A673 (cell line): Measurements from ENCODE around the gene RCVRN. TPM values are rescaled to one million over a fixed set of nuclear protein-coding genes. Genes with fewer than 3 reads are reported as not detected.
"Not testable (repeated sequence)": the region's sequence is repeated elsewhere in the genome, so short reads cannot be mapped to it uniquely, and the experiment has no call there.

ENCODE experiments used
- BruUV-seq: library from RNA; stranded (reverse); fragments of 400-500 nt; replicated peaks from 2 replicates; lab custom pipeline; 2021; lab: Mats Ljungman, UMichigan
- CTCF ChIA-PET: fragments of 300-600 bp; sonication (Branson Sonifier 250); formaldehyde crosslinking; loops from one replicate; lab custom pipeline; 2022; ENCODE audit warnings: antibody characterized with exemption; lab: Charles Lee
- POLR2A ChIA-PET: fragments of 300-600 bp; sonication (Branson Sonifier 250); formaldehyde crosslinking; loops from one replicate; lab custom pipeline; 2022; ENCODE audit warnings: antibody characterized with exemption; ENCODE audit not compliant: low non-redundant PET; lab: Charles Lee
- DNase-seq: peaks from one replicate; pipeline ENCODE4 v3.0.0-alpha.2; 2015; ENCODE audit warnings: low spot score
- H3K27ac ChIP-seq: fragments of 200-600 bp; sonication (generic); 2 replicates; pipeline ENCODE4 v1.5.1; 2016; ENCODE audit warnings: mixed run types, low read depth, mild to moderate bottlenecking, mixed read lengths, antibody characterized with exemption, low read length; ENCODE audit not compliant: poor library complexity, severe bottlenecking
- H3K27me3 ChIP-seq: fragments of 200-600 bp; sonication (generic); replicated peaks from 2 replicates; pipeline ENCODE4 v1.6.1; 2017; ENCODE audit warnings: mixed run types, low read depth, mild to moderate bottlenecking, mixed read lengths, antibody characterized with exemption, low read length; ENCODE audit not compliant: insufficient read depth, poor library complexity
- H3K36me3 ChIP-seq: fragments of 200-600 bp; sonication (generic); 2 replicates; pipeline ENCODE4 v1.6.1; 2016; ENCODE audit warnings: mixed run types, mild to moderate bottlenecking, mixed read lengths, antibody characterized with exemption, low read length; ENCODE audit not compliant: insufficient read depth, poor library complexity, severe bottlenecking
- H3K4me1 ChIP-seq: fragments of 200-600 bp; sonication (generic); 2 replicates; pipeline ENCODE4 v1.6.1; 2017; ENCODE audit warnings: mixed run types, mild to moderate bottlenecking, mixed read lengths, antibody characterized with exemption, low read length; ENCODE audit not compliant: insufficient read depth, poor library complexity, severe bottlenecking
- H3K4me3 ChIP-seq: fragments of 200-600 bp; sonication (generic); 2 replicates; pipeline ENCODE4 v1.5.1; 2016; ENCODE audit warnings: low read depth, mixed run types, mild to moderate bottlenecking, mixed read lengths, low read length; ENCODE audit not compliant: poor library complexity, severe bottlenecking
- H3K9me3 ChIP-seq: fragments of 200-600 bp; sonication (generic); 2 replicates; pipeline ENCODE4 v1.6.1; 2016; ENCODE audit warnings: mixed run types, low read depth, mild to moderate bottlenecking, mixed read lengths, antibody characterized with exemption, low read length; ENCODE audit not compliant: poor library complexity, severe bottlenecking
- CTCF ChIP-seq: fragments of 300-800, 200-600 bp; sonication (generic); conservative IDR thresholded peaks from 2 replicates; pipeline ENCODE4 v1.5.1; 2017; ENCODE audit warnings: low read depth, mild to moderate bottlenecking, antibody characterized with exemption, low read length, moderate library complexity, mixed read lengths
- EZH2 ChIP-seq: fragments of 200-600 bp; sonication (generic); IDR thresholded peaks from 2 replicates; pipeline ENCODE4 v1.6.1; 2017; ENCODE audit warnings: borderline replicate concordance, low read depth, mild to moderate bottlenecking, mixed read lengths, antibody characterized with exemption, low read length; ENCODE audit not compliant: poor library complexity, severe bottlenecking
- intact Hi-C: fragments of 100-400 bp; cut with micrococcal nuclease; formaldehyde crosslinking; loops from one replicate; pipeline ENCODE4 v1.10.0; 2022; ENCODE audit not compliant: unreplicated experiment
- total RNA-seq: library from RNA; stranded (reverse); gene quantifications from 2 replicates; pipeline ENCODE4 v1.2.3, GENCODE V29; 2021

The RCVRN gene
- total RNA-seq, 1 experiment from 2014 or later = not detected

- no TSS peak for BruUV-seq
- Histone ChIP-seq H3K27ac (no peak overlapping the region), H3K4me3 (no peak overlapping the region), H3K4me1 (no peaks in the 10 kb centered on the region), H3K9me3 (no peaks in the 10 kb centered on the region), H3K36me3 (no peaks in the 10 kb centered on the region), H3K27me3 (no peaks in the 10 kb centered on the region)
- CTCF ChIA-PET = interaction anchor here (0.6 to 1.3 kb wide), 4 partner anchors 34 to 690 kb away, joined by 3 to 7 read pairs (median 4); no protein-coding TSS in a partner anchor
- POLR2A ChIA-PET = interaction anchor here (0.6 kb wide), 1 partner anchor 371 kb away, joined by 6 read pairs; no protein-coding TSS in a partner anchor
- peak; percentile 85 for DNase-seq
- intact Hi-C loops = loop anchor here (1.0 to 2.0 kb wide), 3 partner anchors 35 to 692 kb away; no protein-coding TSS in a partner anchor
- no peak for TF ChIP-seq EZH2
- peak; percentile 83 for TF ChIP-seq CTCF
Measured at GRCh38 chr17:9924735-9925191, 19.7 kb upstream of the RCVRN start.

GRCh38 chr17:9922012-9922848, 17.2 kb upstream of the RCVRN start:
- POLR2A ChIA-PET = no interaction called here
- Histone ChIP-seq H3K9me3 (no peaks in the 10 kb centered on the region), H3K27ac (no peak overlapping the region), H3K27me3 (no peaks in the 10 kb centered on the region), H3K36me3 (no peaks in the 10 kb centered on the region), H3K4me3 (no peak overlapping the region), H3K4me1 (no peaks in the 10 kb centered on the region)
- no TSS peak for BruUV-seq
- intact Hi-C loops = no loop called here
- DNase-seq = no peak
- TF ChIP-seq CTCF = no peak
- TF ChIP-seq EZH2 = no peak
- CTCF ChIA-PET = no interaction called here

DNA sequence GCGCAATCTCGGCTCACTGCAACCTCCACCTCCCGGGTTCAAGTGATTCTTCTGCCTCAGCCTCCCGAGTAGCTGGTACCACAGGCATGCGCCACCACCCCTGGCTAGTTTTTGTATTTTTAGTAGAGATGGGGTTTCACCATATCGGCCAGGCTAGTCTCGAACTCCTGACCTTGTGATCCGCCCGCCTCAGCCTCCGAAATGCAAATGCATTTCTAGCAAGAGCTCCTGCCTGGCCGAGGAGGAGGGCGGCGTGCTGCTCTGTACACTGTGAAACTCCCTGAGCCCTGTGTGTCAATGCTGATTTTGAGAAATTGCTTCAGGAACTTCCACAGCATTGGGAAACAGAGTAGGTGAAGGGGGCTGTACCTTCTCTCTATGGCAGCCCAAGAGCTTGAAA, 16.1 kb upstream of the RCVRN start:
- H3K36me3 ChIP-seq, H3K27me3 ChIP-seq, BruUV-seq, H3K9me3 ChIP-seq, CTCF ChIA-PET, DNase-seq, H3K27ac ChIP-seq, intact Hi-C loops, H3K4me3 ChIP-seq, H3K4me1 ChIP-seq, POLR2A ChIA-PET: not testable (repeated sequence)
